ENCODE data around the gene STK32B. TPM values are rescaled to one million over a fixed set of nuclear protein-coding genes. Genes with fewer than 3 reads are reported as not detected.
"Not testable (repeated sequence)": the region's sequence is repeated elsewhere in the genome, so short reads cannot be mapped to it uniquely, and the experiment has no call there.

The STK32B gene
- total and polyA plus RNA-seq, 9 donors, result 3.8 to 12.5 (median 5.8) TPM

DNA sequence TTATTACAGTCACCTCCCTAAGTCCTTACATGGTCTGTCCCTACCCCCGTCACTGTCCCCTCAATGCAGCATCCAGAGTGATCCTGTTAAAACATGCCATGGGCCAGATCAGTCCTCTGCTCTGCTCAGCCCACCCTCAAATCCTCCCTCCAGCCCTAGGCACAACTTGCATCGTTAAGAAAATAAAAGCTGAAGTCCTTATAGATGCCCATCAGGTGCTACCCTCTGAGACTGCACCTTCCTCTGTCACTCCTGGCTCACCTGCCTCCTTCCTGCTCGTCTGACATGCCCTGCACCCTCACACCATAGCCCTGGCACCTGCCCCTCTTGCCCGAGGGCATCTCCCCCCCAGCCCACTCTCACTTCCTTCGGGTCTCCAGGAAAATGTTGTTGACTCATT, 4.1 kb downstream of the STK32B start:
- Histone ChIP-seq H3K27ac (ENCODE audit: low read length) (no peak overlapping the region), H3K27me3 (ENCODE audit: control insufficient read depth, insufficient read depth, low read length) (peaks cover 15% of the 10 kb centered on the region), H3K4me1 (ENCODE audit: control insufficient read depth, insufficient read depth, low read length) (peaks cover 13% of the 10 kb centered on the region), H3K4me3 (ENCODE audit: low read length) (no peak overlapping the region), H3K36me3 (ENCODE audit: control insufficient read depth, insufficient read depth, low read length) (no peaks in the 10 kb centered on the region), H3K9me3 (replicated peaks; ENCODE audit: control insufficient read depth, low read depth, low read length) (peaks cover 4% of the 10 kb centered on the region)
- WGBS (ENCODE audit: insufficient coverage), result 71% methylated on average over 5 of the region's 5 CpGs
- no peak for DNase-seq

- WGBS (ENCODE audit: insufficient coverage), result 65% methylated on average over 3 of the region's 3 CpGs
- no peak overlapping the region for H3K4me3 ChIP-seq (ENCODE audit: low read length)
- H3K27me3 ChIP-seq (ENCODE audit: control insufficient read depth, insufficient read depth, low read length), result no peaks in the 10 kb centered on the region
- no peaks in the 10 kb centered on the region for H3K36me3 ChIP-seq (ENCODE audit: control insufficient read depth, insufficient read depth, low read length)
- H3K4me1 ChIP-seq (ENCODE audit: control insufficient read depth, insufficient read depth, low read length), result no peaks in the 10 kb centered on the region
- no peak overlapping the region for H3K27ac ChIP-seq (ENCODE audit: low read length)
- no peak for DNase-seq
- H3K9me3 ChIP-seq (replicated peaks; ENCODE audit: control insufficient read depth, low read depth, low read length), result no peaks in the 10 kb centered on the region
These were observed 14.8 kb downstream of the STK32B start for GRCh38 chr4:5066101-5066500.

- H3K27ac ChIP-seq (ENCODE audit: low read length); DNase-seq; H3K4me3 ChIP-seq (ENCODE audit: low read length); H3K27me3 ChIP-seq (ENCODE audit: control insufficient read depth, insufficient read depth, low read length); H3K36me3 ChIP-seq (ENCODE audit: control insufficient read depth, insufficient read depth, low read length); H3K9me3 ChIP-seq (replicated peaks; ENCODE audit: control insufficient read depth, low read depth, low read length); H3K4me1 ChIP-seq (ENCODE audit: control insufficient read depth, insufficient read depth, low read length): not testable (repeated sequence)
- 67% methylated on average over 1 of the region's 3 CpGs for WGBS (ENCODE audit: insufficient coverage)
These were observed 15.7 kb downstream of the STK32B start for GRCh38 chr4:5066968-5067367.

DNA sequence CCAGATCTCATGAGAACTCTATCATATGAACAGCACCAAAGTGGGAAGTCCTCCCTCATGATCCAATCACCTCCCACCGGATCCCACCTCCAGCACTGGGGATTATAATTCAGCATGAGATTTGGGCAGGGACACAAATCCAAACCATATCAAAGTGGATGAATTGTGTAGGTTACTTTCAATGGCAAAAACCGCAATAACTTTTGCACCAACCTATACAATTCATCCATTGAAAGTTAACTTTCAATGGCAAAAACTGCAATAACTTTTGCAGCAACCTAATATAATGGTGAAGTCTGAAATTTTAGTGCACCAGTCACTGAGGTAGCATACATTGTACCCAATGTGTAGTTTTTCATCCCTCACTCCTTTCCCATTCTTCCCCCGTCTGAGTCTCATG, 16.6 kb downstream of the STK32B start:
- no CpG with 5 or more reads among the region's 3 CpGs for WGBS (ENCODE audit: insufficient coverage)
- Histone ChIP-seq H3K27me3 (ENCODE audit: control insufficient read depth, insufficient read depth, low read length) (no peaks in the 10 kb centered on the region), H3K9me3 (replicated peaks; ENCODE audit: control insufficient read depth, low read depth, low read length) (no peaks in the 10 kb centered on the region), H3K27ac (ENCODE audit: low read length) (no peak overlapping the region), H3K4me1 (ENCODE audit: control insufficient read depth, insufficient read depth, low read length) (no peaks in the 10 kb centered on the region), H3K4me3 (ENCODE audit: low read length) (no peak overlapping the region), H3K36me3 (ENCODE audit: control insufficient read depth, insufficient read depth, low read length) (no peaks in the 10 kb centered on the region)
- DNase-seq, result no peak

- WGBS (ENCODE audit: insufficient coverage), result 74% methylated on average over 5 of the region's 5 CpGs
- Histone ChIP-seq H3K4me3 (ENCODE audit: low read length) (no peak overlapping the region), H3K27me3 (ENCODE audit: control insufficient read depth, insufficient read depth, low read length) (no peaks in the 10 kb centered on the region), H3K9me3 (replicated peaks; ENCODE audit: control insufficient read depth, low read depth, low read length) (no peaks in the 10 kb centered on the region), H3K4me1 (ENCODE audit: control insufficient read depth, insufficient read depth, low read length) (no peaks in the 10 kb centered on the region), H3K27ac (ENCODE audit: low read length) (no peak overlapping the region), H3K36me3 (ENCODE audit: control insufficient read depth, insufficient read depth, low read length) (no peaks in the 10 kb centered on the region)
- no peak for DNase-seq
These were observed 18.6 kb downstream of the STK32B start for GRCh38 chr4:5069901-5070300.

DNA sequence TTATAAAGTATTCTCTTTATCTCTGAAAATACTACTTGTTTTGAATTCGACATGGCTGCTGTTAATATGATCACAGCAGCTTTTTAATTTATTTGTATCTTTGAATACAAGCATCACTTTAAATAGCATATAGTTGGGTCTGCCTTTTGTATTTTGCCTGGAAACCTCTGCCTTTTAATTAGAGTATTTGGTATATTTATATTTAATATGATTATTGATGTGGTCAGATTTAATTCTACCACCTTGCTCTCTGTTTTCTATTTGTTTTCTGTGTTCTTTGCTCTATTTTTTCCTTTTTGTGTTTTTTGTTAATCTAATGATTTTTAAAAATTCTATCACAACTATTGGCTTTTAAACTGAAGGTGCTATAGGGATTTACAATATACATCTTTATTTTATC, 21.7 kb downstream of the STK32B start:
- Histone ChIP-seq H3K27ac (ENCODE audit: low read length) (no peak overlapping the region), H3K9me3 (replicated peaks; ENCODE audit: control insufficient read depth, low read depth, low read length) (no peaks in the 10 kb centered on the region), H3K4me3 (ENCODE audit: low read length) (no peak overlapping the region), H3K4me1 (ENCODE audit: control insufficient read depth, insufficient read depth, low read length) (no peaks in the 10 kb centered on the region), H3K27me3 (ENCODE audit: control insufficient read depth, insufficient read depth, low read length) (no peaks in the 10 kb centered on the region), H3K36me3 (ENCODE audit: control insufficient read depth, insufficient read depth, low read length) (no peaks in the 10 kb centered on the region)
- WGBS (ENCODE audit: insufficient coverage), result no CpG with 5 or more reads among the region's 1 CpG
- no peak for DNase-seq

GRCh38 chr4:5078009-5078408, 26.7 kb downstream of the STK32B start:
- H3K36me3 ChIP-seq (ENCODE audit: control insufficient read depth, insufficient read depth, low read length), result no peaks in the 10 kb centered on the region
- H3K9me3 ChIP-seq (replicated peaks; ENCODE audit: control insufficient read depth, low read depth, low read length), result peaks cover 8% of the 10 kb centered on the region
- DNase-seq, result no peak
- no peak overlapping the region for H3K27ac ChIP-seq (ENCODE audit: low read length)
- H3K4me3 ChIP-seq (ENCODE audit: low read length), result no peak overlapping the region
- 60% methylated on average over 1 of the region's 3 CpGs for WGBS (ENCODE audit: insufficient coverage)
- H3K27me3 ChIP-seq (ENCODE audit: control insufficient read depth, insufficient read depth, low read length), result no peaks in the 10 kb centered on the region
- no peaks in the 10 kb centered on the region for H3K4me1 ChIP-seq (ENCODE audit: control insufficient read depth, insufficient read depth, low read length)

DNA sequence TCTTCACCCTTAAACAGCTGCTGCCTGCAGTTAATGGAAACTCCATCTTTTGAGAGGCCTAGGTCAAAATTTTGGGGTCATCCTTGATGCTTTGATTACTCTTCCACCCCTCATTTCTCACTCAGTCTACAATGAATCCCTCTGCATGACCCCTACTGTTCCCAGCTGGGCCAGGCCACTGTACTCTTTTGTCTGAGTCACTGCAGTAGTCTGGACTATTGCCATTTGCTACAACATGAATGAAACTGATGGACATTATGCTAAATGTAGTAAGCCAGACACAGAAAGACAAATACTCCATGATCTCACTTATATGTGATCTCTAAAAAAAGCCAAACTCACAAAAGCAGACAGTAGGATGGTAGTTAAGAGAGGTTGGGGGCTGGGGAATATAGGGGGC, 28.3 kb downstream of the STK32B start:
- Histone ChIP-seq H3K4me3 (ENCODE audit: low read length) (no peak overlapping the region), H3K27ac (ENCODE audit: low read length) (no peak overlapping the region), H3K9me3 (replicated peaks; ENCODE audit: control insufficient read depth, low read depth, low read length) (peaks cover 8% of the 10 kb centered on the region), H3K27me3 (ENCODE audit: control insufficient read depth, insufficient read depth, low read length) (no peaks in the 10 kb centered on the region), H3K36me3 (ENCODE audit: control insufficient read depth, insufficient read depth, low read length) (no peaks in the 10 kb centered on the region), H3K4me1 (ENCODE audit: control insufficient read depth, insufficient read depth, low read length) (no peaks in the 10 kb centered on the region)
- peak; percentile 3 for DNase-seq

DNA sequence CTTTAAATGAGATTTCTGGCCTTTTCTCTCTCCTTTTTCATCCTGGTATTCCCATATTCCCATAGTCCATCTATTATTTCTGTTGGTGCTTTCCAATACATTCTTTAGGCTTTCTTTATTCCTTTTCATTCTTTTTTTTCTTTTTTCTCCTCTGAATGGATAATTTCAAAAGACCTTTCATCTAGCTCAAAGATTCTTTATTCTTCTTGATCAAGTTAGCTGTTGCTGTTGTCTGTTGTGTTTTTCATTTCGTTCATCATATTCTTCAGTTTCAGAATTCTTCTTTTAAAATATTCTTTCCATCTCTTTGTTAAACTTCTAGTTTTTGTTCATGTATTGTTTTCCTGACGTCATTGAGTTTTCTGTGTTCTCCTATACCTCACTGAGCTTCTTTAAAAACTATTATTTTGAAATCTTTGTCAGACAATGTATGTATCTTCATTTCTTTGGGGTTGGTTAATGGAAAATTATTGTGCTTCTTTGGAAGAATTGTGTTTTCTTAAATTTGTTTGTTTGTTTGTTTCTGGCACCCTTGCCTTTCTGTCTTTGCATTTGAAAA, 30.2 kb downstream of the STK32B start:
- Histone ChIP-seq H3K4me3 (ENCODE audit: low read length) (no peak overlapping the region), H3K27ac (ENCODE audit: low read length) (no peak overlapping the region), H3K4me1 (ENCODE audit: control insufficient read depth, insufficient read depth, low read length) (no peaks in the 10 kb centered on the region), H3K27me3 (ENCODE audit: control insufficient read depth, insufficient read depth, low read length) (no peaks in the 10 kb centered on the region), H3K36me3 (ENCODE audit: control insufficient read depth, insufficient read depth, low read length) (no peaks in the 10 kb centered on the region), H3K9me3 (replicated peaks; ENCODE audit: control insufficient read depth, low read depth, low read length) (peaks cover 12% of the 10 kb centered on the region)
- WGBS (ENCODE audit: insufficient coverage), result no CpG with 5 or more reads among the region's 2 CpGs
- no peak for DNase-seq

- Histone ChIP-seq H3K27me3 (ENCODE audit: control insufficient read depth, insufficient read depth, low read length) (no peaks in the 10 kb centered on the region), H3K9me3 (replicated peaks; ENCODE audit: control insufficient read depth, low read depth, low read length) (peaks cover 12% of the 10 kb centered on the region), H3K4me3 (ENCODE audit: low read length) (no peak overlapping the region), H3K27ac (ENCODE audit: low read length) (no peak overlapping the region), H3K36me3 (ENCODE audit: control insufficient read depth, insufficient read depth, low read length) (no peaks in the 10 kb centered on the region), H3K4me1 (ENCODE audit: control insufficient read depth, insufficient read depth, low read length) (no peaks in the 10 kb centered on the region)
- WGBS (ENCODE audit: insufficient coverage), result no CpG with 5 or more reads among the region's 2 CpGs
- no peak for DNase-seq
These were observed 31.1 kb downstream of the STK32B start for GRCh38 chr4:5082376-5082775.

DNA sequence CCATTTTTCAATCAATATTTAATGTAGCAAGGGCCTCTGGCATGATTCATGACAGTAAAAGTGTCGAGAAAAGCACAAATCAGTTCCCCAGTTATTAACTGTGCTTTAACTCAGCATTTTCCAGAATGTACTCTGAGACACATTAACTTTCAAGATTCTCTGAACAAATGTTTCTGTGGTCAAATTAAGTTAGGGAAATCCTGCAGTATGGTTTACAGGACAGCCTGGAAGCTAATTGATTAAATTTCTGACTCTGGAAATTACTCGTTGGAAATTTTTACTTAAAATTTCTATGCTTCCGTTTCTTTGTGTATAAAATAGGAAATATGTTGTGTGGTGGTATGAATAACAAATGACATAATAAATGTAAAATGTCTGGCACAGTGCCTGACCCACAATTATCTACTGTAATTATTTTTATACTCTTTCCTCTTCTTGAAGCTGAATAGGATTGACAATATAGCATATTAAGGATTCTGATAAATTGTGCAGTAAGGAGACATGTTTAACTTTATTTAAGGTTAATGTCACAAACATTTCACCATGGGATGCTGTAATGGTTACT, 33.7 kb downstream of the STK32B start:
- peaks cover 12% of the 10 kb centered on the region for H3K9me3 ChIP-seq (replicated peaks; ENCODE audit: control insufficient read depth, low read depth, low read length)
- H3K4me3 ChIP-seq (ENCODE audit: low read length), result no peak overlapping the region
- no peaks in the 10 kb centered on the region for H3K4me1 ChIP-seq (ENCODE audit: control insufficient read depth, insufficient read depth, low read length)
- DNase-seq, result peak; percentile 22
- H3K27me3 ChIP-seq (ENCODE audit: control insufficient read depth, insufficient read depth, low read length), result no peaks in the 10 kb centered on the region
- no CpG with 5 or more reads among the region's 3 CpGs for WGBS (ENCODE audit: insufficient coverage)
- peak overlapping the region; percentile 69 for H3K27ac ChIP-seq (ENCODE audit: low read length)
- H3K36me3 ChIP-seq (ENCODE audit: control insufficient read depth, insufficient read depth, low read length), result no peaks in the 10 kb centered on the region

Data from muscle of leg (tissue), 11 donors.